ENCODE data around the gene PAGE5.

Gene PAGE5

GRCh38 chrX:55220119-55220794 lies at the start of gene PAGE5:
Gene PAGE5 (plus strand): TSS chrX:55220346. CDS start chrX:55221383, 1,037 bp downstream.
- Mint-ChIP-seq H3K36me3 (no peaks in the 10 kb centered on the region), H3K4me1 (no peaks in the 10 kb centered on the region), H3K4me3 (no peak within 1 kb of the TSS), H3K27ac (no peak within 1 kb of the TSS), H3K27me3 (peaks cover 0 to 12% of the 10 kb centered on the region in 2 donors), H3K9me3 (peaks cover 0 to 3% of the 10 kb centered on the region in 2 donors)
- no peak for DNase-seq
- no peak for ATAC-seq (replicated peaks)

GRCh38 chrX:55187281-55187680 lies 32.9 kb upstream of the PAGE5 start:
- Mint-ChIP-seq H3K36me3 (no peaks in the 10 kb centered on the region), H3K27me3 (peaks cover 0 to 20% of the 10 kb centered on the region in 2 donors), H3K9me3 (no peaks in the 10 kb centered on the region), H3K4me1 (no peaks in the 10 kb centered on the region), H3K27ac (no peak overlapping the region), H3K4me3 (no peak overlapping the region)
- no peak for ATAC-seq (replicated peaks)
- DNase-seq = no peak

- Mint-ChIP-seq H3K4me1 (no peaks in the 10 kb centered on the region), H3K9me3 (peaks cover 0 to 1% of the 10 kb centered on the region in 2 donors), H3K4me3 (no peak overlapping the region), H3K36me3 (no peaks in the 10 kb centered on the region), H3K27ac (no peak overlapping the region), H3K27me3 (peaks cover 0 to 5% of the 10 kb centered on the region in 2 donors)
- DNase-seq (no peak), ATAC-seq (replicated peaks) (no peak)
Measured at GRCh38 chrX:55196688-55197087, 23.5 kb upstream of the PAGE5 start.

- peaks cover 0 to 3% of the 10 kb centered on the region in 2 donors for H3K36me3 Mint-ChIP-seq
- H3K27ac Mint-ChIP-seq = no peak overlapping the region
- no peaks in the 10 kb centered on the region for H3K4me1 Mint-ChIP-seq
- no peak overlapping the region for H3K4me3 Mint-ChIP-seq
- H3K27me3 Mint-ChIP-seq = peaks cover 0 to 8% of the 10 kb centered on the region in 2 donors
- H3K9me3 Mint-ChIP-seq = peaks cover 0 to 4% of the 10 kb centered on the region in 2 donors
- ATAC-seq (replicated peaks) = no peak
- DNase-seq = no peak
Measured at GRCh38 chrX:55201930-55202579, 18.1 kb upstream of the PAGE5 start.

GRCh38 chrX:55206162-55206941 lies 13.8 kb upstream of the PAGE5 start:
- Mint-ChIP-seq H3K36me3 (peaks cover 0 to 3% of the 10 kb centered on the region in 2 donors), H3K27me3 (peaks cover 0 to 9% of the 10 kb centered on the region in 2 donors), H3K27ac (no peak overlapping the region), H3K4me1 (no peaks in the 10 kb centered on the region), H3K9me3 (peaks cover 0 to 4% of the 10 kb centered on the region in 2 donors), H3K4me3 (no peak overlapping the region)
- DNase-seq = no peak
- no peak for ATAC-seq (replicated peaks)

GRCh38 chrX:55210931-55211677 lies 9.0 kb upstream of the PAGE5 start:
- DNase-seq (no peak), ATAC-seq (replicated peaks) (no peak)
- Mint-ChIP-seq H3K9me3 (peaks cover 0 to 6% of the 10 kb centered on the region in 2 donors), H3K4me1 (no peaks in the 10 kb centered on the region), H3K27ac (no peak overlapping the region), H3K4me3 (no peak overlapping the region), H3K36me3 (peaks cover 0 to 3% of the 10 kb centered on the region in 2 donors), H3K27me3 (peaks cover 0 to 4% of the 10 kb centered on the region in 2 donors)

GRCh38 chrX:55213381-55213780 lies 6.8 kb upstream of the PAGE5 start:
- no peak overlapping the region for H3K27ac Mint-ChIP-seq
- no peak overlapping the region for H3K4me3 Mint-ChIP-seq
- H3K27me3 Mint-ChIP-seq = peaks cover 0 to 4% of the 10 kb centered on the region in 2 donors
- no peak for DNase-seq
- H3K36me3 Mint-ChIP-seq = no peaks in the 10 kb centered on the region
- H3K4me1 Mint-ChIP-seq = no peaks in the 10 kb centered on the region
- no peak for ATAC-seq (replicated peaks)
- H3K9me3 Mint-ChIP-seq = peaks cover 0 to 3% of the 10 kb centered on the region in 2 donors

GRCh38 chrX:55240788-55241340 lies 20.7 kb downstream of the PAGE5 start:
- DNase-seq (no peak), ATAC-seq (replicated peaks) (no peak)
- Mint-ChIP-seq H3K9me3 (peaks cover 0 to 3% of the 10 kb centered on the region in 2 donors), H3K27me3 (peaks cover 6 to 18% of the 10 kb centered on the region in 2 donors), H3K4me3 (no peak overlapping the region), H3K4me1 (no peaks in the 10 kb centered on the region), H3K27ac (no peak overlapping the region), H3K36me3 (no peaks in the 10 kb centered on the region)

- Mint-ChIP-seq H3K27me3 (peaks cover 0 to 9% of the 10 kb centered on the region in 2 donors), H3K4me1 (no peaks in the 10 kb centered on the region), H3K27ac (no peak overlapping the region), H3K9me3 (peaks cover 2% of the 10 kb centered on the region in 2 donors), H3K36me3 (no peaks in the 10 kb centered on the region), H3K4me3 (no peak overlapping the region)
- DNase-seq (no peak), ATAC-seq (replicated peaks) (no peak)
Measured at GRCh38 chrX:55253528-55253927, 33.4 kb downstream of the PAGE5 start.

- Mint-ChIP-seq H3K4me3 (no peak overlapping the region), H3K9me3 (no peaks in the 10 kb centered on the region), H3K27me3 (peaks cover 0 to 5% of the 10 kb centered on the region in 2 donors), H3K36me3 (no peaks in the 10 kb centered on the region), H3K27ac (no peak overlapping the region), H3K4me1 (no peaks in the 10 kb centered on the region)
- DNase-seq (no peak), ATAC-seq (replicated peaks) (no peak)
Measured at GRCh38 chrX:55260806-55261205, 40.7 kb downstream of the PAGE5 start.

GRCh38 chrX:55264816-55265215 lies 44.7 kb downstream of the PAGE5 start, which contains the start of gene PAGE3:
Gene PAGE3 (minus strand): TSS chrX:55264916. CDS start chrX:55263903, 1,013 bp downstream.
- no peaks in the 10 kb centered on the region for H3K4me1 Mint-ChIP-seq
- DNase-seq (no peak), ATAC-seq (replicated peaks) (no peak)
- H3K27me3 Mint-ChIP-seq = peaks cover 0 to 5% of the 10 kb centered on the region in 2 donors
- no peaks in the 10 kb centered on the region for H3K36me3 Mint-ChIP-seq
- H3K4me3 Mint-ChIP-seq = no peak within 1 kb of the TSS
- H3K9me3 Mint-ChIP-seq = no peaks in the 10 kb centered on the region
- no peak within 1 kb of the TSS for H3K27ac Mint-ChIP-seq
